OCI-LY7 (cell line): ENCODE results near the gene TMPRSS7. TPM values are rescaled to one million over a fixed set of nuclear protein-coding genes. Genes with fewer than 3 reads are reported as not detected.
A peak's percentile ranks its signal among the peaks of the same experiment; 100 is the strongest.

Experiments
- BruUV-seq: library from RNA; stranded (reverse); fragments of 400-500 nt; replicated peaks from 2 replicates; lab custom pipeline; 2021; lab: Mats Ljungman, UMichigan
- CTCF ChIA-PET: fragments of 300-600 bp; sonication (Branson Sonifier 250); formaldehyde crosslinking; loops from one replicate; lab custom pipeline; 2022; ENCODE audit warnings: antibody characterized with exemption; ENCODE audit not compliant: unreplicated experiment; lab: Charles Lee
- POLR2A ChIA-PET: fragments of 300-600 bp; sonication (Branson Sonifier 250); formaldehyde crosslinking; loops from one replicate; lab custom pipeline; 2022; ENCODE audit warnings: antibody characterized with exemption; lab: Charles Lee
- DNase-seq: peaks from one replicate; pipeline ENCODE4 v3.0.0-alpha.2; 2015; ENCODE audit warnings: low spot score
- H2AFZ ChIP-seq: fragments of 200-600 bp; sonication (generic), shearing (Covaris generic); 2 replicates; pipeline ENCODE4 v1.6.1; 2014; ENCODE audit warnings: mild to moderate bottlenecking, antibody characterized with exemption, low read length, moderate library complexity
- H3K27ac ChIP-seq: fragments of 200-600 bp; sonication (generic); 2 replicates; pipeline ENCODE4 v1.5.1; 2014; ENCODE audit warnings: mixed run types, low read depth, mild to moderate bottlenecking, moderate library complexity, low read length, inconsistent platforms; ENCODE audit not compliant: poor library complexity, severe bottlenecking
- H3K36me3 ChIP-seq: fragments of 200-600 bp; sonication (generic); 2 replicates; pipeline ENCODE4 v1.6.1; 2014; ENCODE audit warnings: mild to moderate bottlenecking, antibody characterized with exemption, low read length, moderate library complexity, mixed read lengths; ENCODE audit not compliant: insufficient read depth
- H3K4me1 ChIP-seq: fragments of 200-600 bp; sonication (generic); 2 replicates; pipeline ENCODE4 v1.5.1; 2014; ENCODE audit warnings: mild to moderate bottlenecking, low read length; ENCODE audit not compliant: insufficient read depth, poor library complexity, severe bottlenecking
- H3K4me2 ChIP-seq: fragments of 200-600 bp; sonication (generic); 2 replicates; pipeline ENCODE4 v1.6.1; 2014; ENCODE audit warnings: mild to moderate bottlenecking, low read length
- H3K4me3 ChIP-seq: fragments of 200-600 bp; sonication (generic); 2 replicates; pipeline ENCODE4 v1.5.1; 2014; ENCODE audit warnings: mild to moderate bottlenecking, low read depth, low read length; ENCODE audit not compliant: poor library complexity, severe bottlenecking
- H3K79me2 ChIP-seq: fragments of 200-600 bp; sonication (generic); 2 replicates; pipeline ENCODE4 v1.6.1; 2016; ENCODE audit warnings: low read depth, mild to moderate bottlenecking, low read length, moderate library complexity, mixed read lengths; ENCODE audit not compliant: insufficient read depth
- H3K9me2 ChIP-seq: fragments of 200-600 bp; sonication (generic); 2 replicates; pipeline ENCODE4 v1.6.1; 2016; ENCODE audit warnings: mild to moderate bottlenecking, low read length, mixed read lengths; ENCODE audit not compliant: insufficient read depth
- H3K9me3 ChIP-seq: fragments of 200-600 bp; sonication (generic); 2 replicates; pipeline ENCODE4 v1.6.1; 2014; ENCODE audit warnings: mild to moderate bottlenecking, mixed run types, low read length, mixed read lengths
- H4K20me1 ChIP-seq: fragments of 200-600 bp; sonication (generic); 2 replicates; pipeline ENCODE4 v1.6.1; 2014; ENCODE audit warnings: mild to moderate bottlenecking, antibody characterized with exemption, low read length, moderate library complexity, mixed read lengths; ENCODE audit not compliant: insufficient read depth
- CTCF ChIP-seq: fragments of 200-600 bp; sonication (generic); conservative IDR thresholded peaks from 2 replicates; pipeline ENCODE4 v1.5.1; 2014; ENCODE audit warnings: mild to moderate bottlenecking, antibody characterized with exemption, low read length, moderate library complexity, mixed read lengths
- EZH2phosphoT487 ChIP-seq: fragments of 200-600 bp; sonication (generic); IDR thresholded peaks from 2 replicates; pipeline ENCODE4 v1.6.1; 2018; ENCODE audit warnings: low read depth, borderline replicate concordance, mild to moderate bottlenecking, mixed run types, antibody characterized with exemption, low read length, moderate library complexity, mixed read lengths
- intact Hi-C: fragments of 100-400 bp; cut with micrococcal nuclease; formaldehyde crosslinking; loops from one replicate; pipeline ENCODE4 v1.10.0; 2022; ENCODE audit not compliant: unreplicated experiment
- total RNA-seq, 2 experiments: library from RNA; depleted of rRNA in 1 of 2; stranded (reverse); fragments of >200 nt in 1 of 2; shearing (Covaris generic) in 1 of 2; gene quantifications; 2 replicates each; pipeline ENCODE4 v1.2.3, GENCODE V29; 2014 to 2022

The TMPRSS7 gene
- total RNA-seq, 2 experiments from 2014 or later = not detected

- Histone ChIP-seq H3K4me3 (peak within 1 kb of the TSS; percentile 25), H2AFZ (peak within 1 kb of the TSS; percentile 35; the same call in 1 of the 2 replicates), H3K79me2 (no peaks in the 10 kb centered on the region), H3K4me1 (peaks cover 9% of the 10 kb centered on the region), H3K36me3 (peaks cover under 1% of the 10 kb centered on the region; the same call in 1 of the 2 replicates), H3K4me2 (peak within 1 kb of the TSS; percentile 60; the same call in 1 of the 2 replicates), H4K20me1 (no peaks in the 10 kb centered on the region), H3K9me3 (no peaks in the 10 kb centered on the region), H3K27ac (no peak within 1 kb of the TSS), H3K9me2 (no peaks in the 10 kb centered on the region)
- POLR2A ChIA-PET = interaction anchor here (0.6 to 1.3 kb wide), 3 partner anchors 13 to 20 kb away, joined by 3 to 5 read pairs (median 3); partner anchors contain the start of gene ABHD10
- intact Hi-C loops = no loop called here
- CTCF ChIA-PET = no interaction called here
- no TSS peak for BruUV-seq
- DNase-seq = peak; percentile 10
- TF ChIP-seq CTCF (no peak), EZH2phosphoT487 (no peak)
Observed at GRCh38 chr3:111998636-111999483, 35.7 kb upstream of the TMPRSS7 start, which contains the start of gene TAGLN3. TAGLN3 (plus strand) TSS chr3:111998922; CDS start chr3:111999423, 501 bp downstream.

GRCh38 chr3:111999484-112000324, 34.8 kb upstream of the TMPRSS7 start:
- no peaks in the 10 kb centered on the region for H3K9me2 ChIP-seq
- H3K9me3 ChIP-seq = no peaks in the 10 kb centered on the region
- no peak overlapping the region for H3K4me3 ChIP-seq
- H3K36me3 ChIP-seq = no peaks in the 10 kb centered on the region
- POLR2A ChIA-PET = interaction anchor here (0.6 to 1.3 kb wide), 3 partner anchors 13 to 21 kb away, joined by 3 to 5 read pairs (median 5); partner anchors contain the start of gene ABHD10
- no TSS peak for BruUV-seq
- H3K4me1 ChIP-seq = peaks cover 9% of the 10 kb centered on the region
- CTCF ChIA-PET = no interaction called here
- TF ChIP-seq CTCF = no peak
- TF ChIP-seq EZH2phosphoT487 = no peak
- DNase-seq = no peak
- H3K27ac ChIP-seq = no peak overlapping the region
- H4K20me1 ChIP-seq = no peaks in the 10 kb centered on the region
- H2AFZ ChIP-seq = peak overlapping the region; percentile 35; the same call in 1 of the 2 replicates
- peak overlapping the region; percentile 60; the same call in 1 of the 2 replicates for H3K4me2 ChIP-seq
- no peaks in the 10 kb centered on the region for H3K79me2 ChIP-seq
- intact Hi-C loops = no loop called here
